OCI-LY1 (cell line): ENCODE data around the gene FEM1A.

Experiments
- CTCF ChIP-seq: fragments of 200-600 bp; sonication (generic), shearing (Covaris generic); IDR thresholded peaks from 2 replicates; pipeline ENCODE4 v1.5.1; 2017; ENCODE audit warnings: mild to moderate bottlenecking, antibody characterized with exemption, low read length, moderate library complexity, mixed read lengths
- EZH2 ChIP-seq: fragments of 200-600 bp; sonication (generic), shearing (Covaris generic); IDR thresholded peaks from 2 replicates; pipeline ENCODE4 v1.8.0; 2017; ENCODE audit warnings: borderline replicate concordance, mixed run types, mild to moderate bottlenecking, antibody characterized with exemption, low read length, moderate library complexity, mixed read lengths

- TF ChIP-seq CTCF = no peak
- no peak for TF ChIP-seq EZH2
Observed at GRCh38 chr19:4823577-4823976, 32.0 kb downstream of the FEM1A start.
